Breast epithelium (tissue), 4 donors: Measurements from ENCODE around the gene HERC3. TPM values are rescaled to one million over a fixed set of nuclear protein-coding genes. Genes with fewer than 3 reads are reported as not detected.

Experiments used
- DNase-seq, 2 donors: peaks; one replicate each; pipeline ENCODE4 v3.0.0-alpha.2; 2019; ENCODE audit warnings: low spot score in 2 of 2
- H3K27ac ChIP-seq, 2 donors: fragments of 200-600 bp; sonication (generic) in 1 of 2; one replicate each; pipeline ENCODE4 v1.5.1; 2016 to 2019; ENCODE audit warnings: mild to moderate bottlenecking in 1 of 2
- H3K27me3 ChIP-seq, 2 donors: fragments of 200-600 bp; sonication (generic) in 1 of 2; one replicate each; pipeline versions ENCODE4 v1.5.1 to v1.6.0; 2017 to 2019; ENCODE audit warnings: control low read depth in 1 of 2, mild to moderate bottlenecking in 1 of 2
- H3K36me3 ChIP-seq: fragments of 200-600 bp; one replicate; pipeline ENCODE4 v1.5.1; 2019
- H3K4me1 ChIP-seq, 2 donors: fragments of 200-600 bp; sonication (generic); one replicate each; pipeline ENCODE4 v1.5.1; 2016 to 2019; ENCODE audit warnings: control low read depth in 1 of 2
- H3K4me3 ChIP-seq, 3 donors: fragments of 200-600 bp; sonication (generic); 1 replicate in 2 of 3; 2 replicates in 1 of 3; pipeline ENCODE4 v1.5.1; 2016 to 2019; ENCODE audit warnings: mild to moderate bottlenecking in 3 of 3, moderate library complexity in 2 of 3
- H3K9me3 ChIP-seq, 2 donors: fragments of 200-600 bp; sonication (generic) in 1 of 2; one replicate each; pipeline ENCODE4 v1.5.1; 2016 to 2019; ENCODE audit warnings: control low read depth in 1 of 2
- CTCF ChIP-seq, 3 donors: fragments of 450-650 bp; IDR thresholded peaks; one replicate each; pipeline ENCODE4 v1.5.1; 2016 to 2017; ENCODE audit warnings: antibody characterized with exemption in 3 of 3, mild to moderate bottlenecking in 3 of 3, moderate library complexity in 3 of 3
- POLR2A ChIP-seq: fragments of 450-650 bp; IDR thresholded peaks from one replicate; pipeline ENCODE4 v1.6.1; 2016; ENCODE audit warnings: antibody characterized with exemption, mild to moderate bottlenecking, moderate library complexity
- POLR2AphosphoS5 ChIP-seq, 3 donors: sonication (generic); formaldehyde crosslinking; IDR thresholded peaks; one replicate each; pipeline ENCODE4 v1.6.1; 2017; ENCODE audit warnings: antibody characterized with exemption in 3 of 3
- intact Hi-C: fragments of 100-400 bp; cut with DNase I; formaldehyde crosslinking; loops from one replicate; pipeline ENCODE4 v1.15.1; 2023; ENCODE audit warnings: low total_unique reads
- total RNA-seq, 3 donors: library from RNA; depleted of rRNA; stranded (reverse); fragments of >200 nt; gene quantifications; one replicate each; pipeline ENCODE4 v1.1.0, GENCODE V29; 2016

The HERC3 gene
- total RNA-seq, 3 donors from 2014 or later: 34.1 to 60.9 (median 35.4) TPM

DNA sequence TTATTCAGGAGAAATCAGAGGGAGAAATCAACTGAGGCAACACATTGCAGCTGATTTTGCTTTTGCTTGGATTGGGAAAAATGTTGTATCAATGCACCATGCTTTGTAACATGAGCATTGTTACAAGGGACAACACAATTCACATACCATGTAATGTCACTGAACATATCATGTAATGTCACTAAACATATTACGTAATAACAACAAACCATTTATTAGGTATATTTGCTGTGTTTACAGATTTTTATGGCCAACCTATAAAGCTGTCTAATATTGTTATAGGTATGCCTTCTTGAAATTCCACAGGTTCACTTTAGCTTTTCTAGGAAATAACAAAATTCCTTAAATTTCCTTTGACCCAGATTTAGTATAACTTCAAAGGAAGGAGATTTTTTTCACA is 5.0 kb upstream of the HERC3 start:
- H3K4me1 ChIP-seq: no peaks in the 10 kb centered on the region
- DNase-seq: no peak
- H3K4me3 ChIP-seq: no peak overlapping the region
- no peaks in the 10 kb centered on the region for H3K9me3 ChIP-seq
- H3K27me3 ChIP-seq: no peaks in the 10 kb centered on the region
- no peaks in the 10 kb centered on the region for H3K36me3 ChIP-seq
- TF ChIP-seq POLR2A (no peak), CTCF (IDR thresholded peaks at IDR 0.05) (no peak), POLR2AphosphoS5 (IDR thresholded peaks at IDR 0.05) (no peak)
- intact Hi-C loops: no loop called here
- no peak overlapping the region for H3K27ac ChIP-seq

GRCh38 chr4:88592600-88593448 is 544 bp downstream of the HERC3 start:
- Histone ChIP-seq H3K27ac (peak overlapping the region; percentile 90 to 94), H3K4me1 (no peaks in the 10 kb centered on the region), H3K27me3 (no peaks in the 10 kb centered on the region), H3K4me3 (peak overlapping the region; percentile 69 to 91 (median 80)), H3K9me3 (no peaks in the 10 kb centered on the region), H3K36me3 (no peaks in the 10 kb centered on the region)
- TF ChIP-seq POLR2A: peak; percentile 38
- peak in 1 of 3 donors; percentile 7 for TF ChIP-seq POLR2AphosphoS5 (IDR thresholded peaks at IDR 0.05)
- no peak for TF ChIP-seq CTCF (IDR thresholded peaks at IDR 0.05)
- peak; percentile 56 to 67 for DNase-seq
- intact Hi-C loops: no loop called here

- intact Hi-C loops: no loop called here
These were observed 5.8 kb downstream of the HERC3 start for GRCh38 chr4:88597970-88598660.

GRCh38 chr4:88599298-88599697 is 7.0 kb downstream of the HERC3 start:
- Histone ChIP-seq H3K27ac (peak overlapping the region; percentile 56 to 71), H3K36me3 (no peaks in the 10 kb centered on the region), H3K27me3 (no peaks in the 10 kb centered on the region), H3K4me1 (no peaks in the 10 kb centered on the region), H3K4me3 (peak overlapping the region in 1 of 3 donors; percentile 2), H3K9me3 (no peaks in the 10 kb centered on the region)
- intact Hi-C loops: no loop called here
- DNase-seq: no peak
- TF ChIP-seq POLR2A (no peak), CTCF (IDR thresholded peaks at IDR 0.05) (no peak), POLR2AphosphoS5 (IDR thresholded peaks at IDR 0.05) (no peak)

More at GRCh38 chr4:88597970-88598660, 5.8 kb downstream of the HERC3 start:
- no peaks in the 10 kb centered on the region for H3K27me3 ChIP-seq
- H3K4me3 ChIP-seq: no peak overlapping the region
- H3K4me1 ChIP-seq: no peaks in the 10 kb centered on the region
- no peaks in the 10 kb centered on the region for H3K9me3 ChIP-seq
- no peak for DNase-seq
- H3K36me3 ChIP-seq: no peaks in the 10 kb centered on the region
- H3K27ac ChIP-seq: no peak overlapping the region
- TF ChIP-seq CTCF (IDR thresholded peaks at IDR 0.05) (no peak), POLR2AphosphoS5 (IDR thresholded peaks at IDR 0.05) (no peak), POLR2A (no peak)

- H3K9me3 ChIP-seq: no peaks in the 10 kb centered on the region
- no peaks in the 10 kb centered on the region for H3K27me3 ChIP-seq
- no peaks in the 10 kb centered on the region for H3K4me1 ChIP-seq
- intact Hi-C loops: no loop called here
- H3K27ac ChIP-seq: peak overlapping the region; percentile 56 to 71
- H3K36me3 ChIP-seq: no peaks in the 10 kb centered on the region
- no peak for DNase-seq
- TF ChIP-seq CTCF (IDR thresholded peaks at IDR 0.05) (no peak), POLR2AphosphoS5 (IDR thresholded peaks at IDR 0.05) (no peak), POLR2A (no peak)
- H3K4me3 ChIP-seq: peak overlapping the region in 1 of 3 donors; percentile 2
These were observed 7.4 kb downstream of the HERC3 start for GRCh38 chr4:88599714-88600113.
